ENCODE data around the gene OR10G3.
A peak's percentile ranks its signal among the peaks of the same experiment; 100 is the strongest.

OR10G3 gene

GRCh38 chr14:21521501-21521900 lies 58.4 kb downstream of the OR10G3 start:
- Histone ChIP-seq H3K27me3 (replicated peaks; ENCODE audit: control insufficient read depth, insufficient read depth, low read length) (peaks cover under 1% of the 10 kb centered on the region), H3K4me1 (ENCODE audit: control insufficient read depth, insufficient read depth, low read length) (peaks cover 12% of the 10 kb centered on the region), H3K4me3 (ENCODE audit: low read length) (no peak overlapping the region), H3K36me3 (ENCODE audit: control insufficient read depth, insufficient read depth, low read length, severe bottlenecking) (no peaks in the 10 kb centered on the region), H3K9me3 (ENCODE audit: control insufficient read depth, low read length) (no peaks in the 10 kb centered on the region), H3K9ac (ENCODE audit: low read length) (no peak overlapping the region)
- DNase-seq (ENCODE audit: low read depth) = peak; percentile 36

- H3K9ac ChIP-seq (ENCODE audit: low read length) = no peak overlapping the region
- H3K4me1 ChIP-seq (ENCODE audit: control insufficient read depth, insufficient read depth, low read length) = peaks cover 12% of the 10 kb centered on the region
- H3K9me3 ChIP-seq (ENCODE audit: control insufficient read depth, low read length) = no peaks in the 10 kb centered on the region
- no peaks in the 10 kb centered on the region for H3K36me3 ChIP-seq (ENCODE audit: control insufficient read depth, insufficient read depth, low read length, severe bottlenecking)
- no peak for DNase-seq (ENCODE audit: low read depth)
- H3K27me3 ChIP-seq (replicated peaks; ENCODE audit: control insufficient read depth, insufficient read depth, low read length) = no peaks in the 10 kb centered on the region
- H3K4me3 ChIP-seq (ENCODE audit: low read length) = no peak overlapping the region
Observed at GRCh38 chr14:21520767-21521166, 59.1 kb downstream of the OR10G3 start.

- Histone ChIP-seq H3K4me3 (ENCODE audit: low read length) (no peak overlapping the region), H3K36me3 (ENCODE audit: control insufficient read depth, insufficient read depth, low read length, severe bottlenecking) (no peaks in the 10 kb centered on the region), H3K9me3 (ENCODE audit: control insufficient read depth, low read length) (no peaks in the 10 kb centered on the region), H3K4me1 (ENCODE audit: control insufficient read depth, insufficient read depth, low read length) (peaks cover 12% of the 10 kb centered on the region), H3K9ac (ENCODE audit: low read length) (no peak overlapping the region), H3K27me3 (replicated peaks; ENCODE audit: control insufficient read depth, insufficient read depth, low read length) (no peaks in the 10 kb centered on the region)
- no peak for DNase-seq (ENCODE audit: low read depth)
Observed at GRCh38 chr14:21518725-21519124, 61.2 kb downstream of the OR10G3 start.

Data from adipocyte (in vitro differentiated cells).